ENCODE measurements around the gene R3HDM2.

The R3HDM2 gene

GRCh38 chr12:57240066-57240921 is 190.5 kb downstream of the R3HDM2 start:
- peak; percentile 78 for DNase-seq

- DNase-seq, result peak; percentile 28
Measured at GRCh38 chr12:57239587-57240065, 191.2 kb downstream of the R3HDM2 start.

- peak; percentile 95 for DNase-seq
Measured at GRCh38 chr12:57238854-57239554, 191.8 kb downstream of the R3HDM2 start.

- DNase-seq, result peak; percentile 57
Measured at GRCh38 chr12:57237932-57238853, 192.7 kb downstream of the R3HDM2 start.

- DNase-seq, result no peak
Measured at GRCh38 chr12:57237596-57237931, 193.3 kb downstream of the R3HDM2 start.

- DNase-seq, result no peak
Measured at GRCh38 chr12:57236925-57237595, 193.8 kb downstream of the R3HDM2 start.

- no peak for DNase-seq
Measured at GRCh38 chr12:57236201-57236924, 194.5 kb downstream of the R3HDM2 start.

GRCh38 chr12:57235728-57236131 is 195.1 kb downstream of the R3HDM2 start:
- DNase-seq, result no peak

GRCh38 chr12:57235017-57235727 is 195.7 kb downstream of the R3HDM2 start:
- peak; percentile 65 for DNase-seq

- DNase-seq, result no peak
Measured at GRCh38 chr12:57234571-57235016, 196.2 kb downstream of the R3HDM2 start.

GRCh38 chr12:57234233-57234570 is 196.6 kb downstream of the R3HDM2 start:
- no peak for DNase-seq

GRCh38 chr12:57233357-57234232 is 197.2 kb downstream of the R3HDM2 start:
- no peak for DNase-seq

GRCh38 chr12:57232156-57232756 is 198.6 kb downstream of the R3HDM2 start:
- DNase-seq, result no peak

GRCh38 chr12:57231276-57232021 is 199.4 kb downstream of the R3HDM2 start:
- DNase-seq, result no peak

- no peak for DNase-seq
Measured at GRCh38 chr12:57230381-57231155, 200.3 kb downstream of the R3HDM2 start.

- peak; percentile 85 for DNase-seq
Measured at GRCh38 chr12:57229634-57230380, 201.0 kb downstream of the R3HDM2 start, which contains the start of gene SHMT2. Gene SHMT2, plus strand, starts transcription at chr12:57229711. Its CDS starts 68 bp downstream, at chr12:57229779.
